CD4-positive, alpha-beta T cell (primary cell): ENCODE results near the gene CTDSPL2. TPM values are rescaled to one million over a fixed set of nuclear protein-coding genes. Genes with fewer than 3 reads are reported as not detected.

Experiments
- ATAC-seq: fragments of 200-7000 bp; cut with Tn5 transposase; one replicate; pipeline ENCODE4 v1.10.0; 2022; ENCODE audit warnings: mild to moderate bottlenecking; ENCODE audit not compliant: poor library complexity
- CTCF ChIA-PET: fragments of 350-600 bp; sonication (Branson Sonifier 250); formaldehyde crosslinking; loops from one replicate; lab custom pipeline; 2021; ENCODE audit warnings: antibody characterized with exemption, inconsistent platforms; lab: Charles Lee
- POLR2A ChIA-PET: fragments of 350-600 bp; sonication (Branson Sonifier 250); formaldehyde crosslinking; loops from one replicate; lab custom pipeline; 2021; ENCODE audit warnings: antibody characterized with exemption, inconsistent platforms; lab: Charles Lee
- DNase-seq, 14 experiments: peaks; one replicate each; pipeline ENCODE4 v3.0.0-alpha.2; 2013 to 2020; ENCODE audit warnings: mixed read lengths in 2 of 14
- H3K27ac ChIP-seq, 2 donors: one replicate each; pipeline versions ENCODE4 v1.5.1 to v1.7.0; 2013; ENCODE audit warnings: low read length in 2 of 2, low read depth in 1 of 2, mild to moderate bottlenecking in 1 of 2
- H3K27me3 ChIP-seq, 2 experiments: 1 replicate in 1 of 2; 2 replicates in 1 of 2; pipeline versions ENCODE4 v1.6.1 to v1.7.0; 2013; ENCODE audit warnings: low read length in 2 of 2, control low read depth in 1 of 2, mild to moderate bottlenecking in 1 of 2, moderate library complexity in 1 of 2; ENCODE audit not compliant: insufficient read depth in 2 of 2, control insufficient read depth in 1 of 2
- H3K36me3 ChIP-seq: one replicate; pipeline ENCODE4 v1.6.1; 2013; ENCODE audit warnings: low read length, control low read depth; ENCODE audit not compliant: insufficient read depth
- H3K4me1 ChIP-seq: one replicate; pipeline ENCODE4 v1.6.1; 2013; ENCODE audit warnings: low read length, control low read depth; ENCODE audit not compliant: insufficient read depth
- H3K4me3 ChIP-seq: one replicate; pipeline ENCODE4 v1.5.1; 2013; ENCODE audit warnings: mild to moderate bottlenecking, low read length, moderate library complexity
- H3K9me3 ChIP-seq, 2 experiments: 1 replicate in 1 of 2; 2 replicates in 1 of 2; pipeline versions ENCODE4 v1.6.1 to v1.7.0; 2013; ENCODE audit warnings: low read length in 2 of 2, mild to moderate bottlenecking in 2 of 2, control low read depth in 1 of 2, moderate library complexity in 1 of 2; ENCODE audit not compliant: control insufficient read depth in 1 of 2, insufficient read depth in 1 of 2
- H3K27ac Mint-ChIP-seq: one replicate; pipeline ENCODE4 v1.8.0; 2020; ENCODE audit warnings: mixed read lengths
- H3K27me3 Mint-ChIP-seq: one replicate; pipeline ENCODE4 v1.8.0; 2021; ENCODE audit warnings: mixed read lengths
- H3K36me3 Mint-ChIP-seq: one replicate; pipeline ENCODE4 v1.8.0; 2021; ENCODE audit warnings: low read depth, mixed read lengths
- H3K4me1 Mint-ChIP-seq: one replicate; pipeline ENCODE4 v1.8.0; 2021; ENCODE audit warnings: low read depth, mixed read lengths
- H3K4me3 Mint-ChIP-seq: one replicate; pipeline ENCODE4 v1.8.0; 2020; ENCODE audit warnings: mild to moderate bottlenecking, mixed read lengths
- H3K9me3 Mint-ChIP-seq: one replicate; pipeline ENCODE4 v1.8.0; 2020; ENCODE audit warnings: mixed read lengths
- CTCF ChIP-seq: fragments of 200-600 bp; IDR thresholded peaks from one replicate; pipeline ENCODE4 v1.8.0; 2022; ENCODE audit warnings: antibody characterized with exemption, mild to moderate bottlenecking
- intact Hi-C, 2 experiments: fragments of 100-400 bp; cut with DNase I in 1 of 2; cut with micrococcal nuclease in 1 of 2; formaldehyde crosslinking; loops; one replicate each; pipeline versions ENCODE4 v1.15.1 to v1.9.0; 2023 to 2025; cut with DNase I, micrococcal nuclease
- total RNA-seq, 174 experiments: library from RNA in 2 of 174; stranded (reverse) in 2 of 174; gene quantifications; one replicate each; pipeline ENCODE4 v1.2.3 and lab custom pipeline; 2021 to 2026

The CTDSPL2 gene
- total RNA-seq, 2 experiments from 2014 or later, result 106 to 113 TPM

- peaks cover 31% of the 10 kb centered on the region for H3K4me1 ChIP-seq
- CTCF ChIA-PET, result interaction anchor here (1.1 kb wide), 1 partner anchor 15 kb away, joined by 5 read pairs; no protein-coding TSS in a partner anchor
- H3K4me3 ChIP-seq, result no peak overlapping the region
- intact Hi-C loops, result loop anchor here (5.0 kb wide), 2 partner anchors 127 to 248 kb away; partner anchors contain the start of genes GOLM2 (in 1 of the 2) and SPG11 (in 1 of the 2)
- TF ChIP-seq CTCF, result no peak
- peak overlapping the region; percentile 92 for H3K4me3 Mint-ChIP-seq
- POLR2A ChIA-PET, result interaction anchor here (3.5 kb wide), 1 partner anchor 11 kb away, joined by 36 read pairs; no protein-coding TSS in a partner anchor
- no peaks in the 10 kb centered on the region for H3K9me3 Mint-ChIP-seq
- no peak for ATAC-seq
- peak overlapping the region; percentile 91 for H3K27ac Mint-ChIP-seq
- no peaks in the 10 kb centered on the region for H3K27me3 Mint-ChIP-seq
- H3K36me3 ChIP-seq, result peaks cover 5% of the 10 kb centered on the region
- H3K4me1 Mint-ChIP-seq, result peaks cover 43% of the 10 kb centered on the region
- no peak overlapping the region for H3K27ac ChIP-seq
- H3K36me3 Mint-ChIP-seq, result peaks cover 32% of the 10 kb centered on the region
- H3K27me3 ChIP-seq, result no peaks in the 10 kb centered on the region
- DNase-seq, result no peak
- H3K9me3 ChIP-seq, result no peaks in the 10 kb centered on the region
Observed at GRCh38 chr15:44535092-44535491, 107.7 kb downstream of the CTDSPL2 start.

- no peaks in the 10 kb centered on the region for H3K9me3 Mint-ChIP-seq
- DNase-seq, result peak in 10 of 14 experiments; percentile 5 to 49 (median 30)
- H3K4me1 ChIP-seq, result peaks cover 37% of the 10 kb centered on the region
- no peaks in the 10 kb centered on the region for H3K27me3 Mint-ChIP-seq
- ChIA-PET CTCF (interaction anchor here (1.1 kb wide), 1 partner anchor 15 kb away, joined by 5 read pairs; no protein-coding TSS in a partner anchor), POLR2A (interaction anchor here (1.5 to 3.5 kb wide), 2 partner anchors 11 to 43 kb away, joined by 4 to 36 read pairs; no protein-coding TSS in a partner anchor)
- ATAC-seq, result no peak
- H3K27me3 ChIP-seq, result no peaks in the 10 kb centered on the region
- peak overlapping the region; percentile 69 to 72 for H3K27ac ChIP-seq
- H3K4me3 Mint-ChIP-seq, result peak overlapping the region; percentile 92
- no peaks in the 10 kb centered on the region for H3K9me3 ChIP-seq
- peaks cover 46% of the 10 kb centered on the region for H3K4me1 Mint-ChIP-seq
- peak overlapping the region; percentile 91 for H3K27ac Mint-ChIP-seq
- no peak for TF ChIP-seq CTCF
- H3K36me3 Mint-ChIP-seq, result peaks cover 38% of the 10 kb centered on the region
- H3K4me3 ChIP-seq, result peak overlapping the region; percentile 68
- intact Hi-C loops, result loop anchor here (1.0 to 5.0 kb wide), 4 partner anchors 108 to 248 kb away; partner anchors contain the start of genes CTDSPL2 (in 2 of the 2), GOLM2 (in 1 of the 2) and SPG11 (in 1 of the 2)
- H3K36me3 ChIP-seq, result peaks cover 10% of the 10 kb centered on the region
Observed at GRCh38 chr15:44535523-44536301, 108.3 kb downstream of the CTDSPL2 start.

GRCh38 chr15:44536302-44536961 lies 109.0 kb downstream of the CTDSPL2 start:
- Mint-ChIP-seq H3K27ac (peak overlapping the region; percentile 91), H3K9me3 (no peaks in the 10 kb centered on the region), H3K27me3 (no peaks in the 10 kb centered on the region), H3K4me1 (peaks cover 52% of the 10 kb centered on the region), H3K4me3 (peak overlapping the region; percentile 92), H3K36me3 (peaks cover 45% of the 10 kb centered on the region)
- peak overlapping the region; percentile 69 to 72 for H3K27ac ChIP-seq
- intact Hi-C loops, result loop anchor here (1.0 to 5.0 kb wide), 4 partner anchors 109 to 249 kb away; partner anchors contain the start of genes CTDSPL2 (in 2 of the 2), GOLM2 (in 1 of the 2) and SPG11 (in 1 of the 2)
- peaks cover 42% of the 10 kb centered on the region for H3K4me1 ChIP-seq
- peaks cover 16% of the 10 kb centered on the region for H3K36me3 ChIP-seq
- no peak for ATAC-seq
- POLR2A ChIA-PET, result interaction anchor here (0.6 to 3.5 kb wide), 17 partner anchors 8 to 712 kb away, joined by 3 to 36 read pairs (median 4); partner anchors contain the start of genes B2M, CTDSPL2, GOLM2 and MFAP1
- no peak for TF ChIP-seq CTCF
- H3K27me3 ChIP-seq, result no peaks in the 10 kb centered on the region
- H3K9me3 ChIP-seq, result no peaks in the 10 kb centered on the region
- peak overlapping the region; percentile 68 for H3K4me3 ChIP-seq
- DNase-seq, result no peak
- CTCF ChIA-PET, result interaction anchor here (1.9 to 2.1 kb wide), 2 partner anchors 9 to 10 kb away, joined by 7 to 18 read pairs; no protein-coding TSS in a partner anchor
